A673 (cell line): ENCODE results near the gene POLE2.

Experiments
- EZH2 ChIP-seq: fragments of 200-600 bp; sonication (generic); IDR thresholded peaks from 2 replicates; pipeline ENCODE4 v1.6.1; 2017; ENCODE audit warnings: borderline replicate concordance, low read depth, mild to moderate bottlenecking, mixed read lengths, antibody characterized with exemption, low read length; ENCODE audit not compliant: poor library complexity, severe bottlenecking
- TF ChIP-seq, protein P1 (sequence below): fragments of 300-800, 200-600 bp; sonication (generic); conservative IDR thresholded peaks from 2 replicates; pipeline ENCODE4 v1.5.1; 2017; ENCODE audit warnings: low read depth, mild to moderate bottlenecking, antibody characterized with exemption, low read length, moderate library complexity, mixed read lengths

DNA sequence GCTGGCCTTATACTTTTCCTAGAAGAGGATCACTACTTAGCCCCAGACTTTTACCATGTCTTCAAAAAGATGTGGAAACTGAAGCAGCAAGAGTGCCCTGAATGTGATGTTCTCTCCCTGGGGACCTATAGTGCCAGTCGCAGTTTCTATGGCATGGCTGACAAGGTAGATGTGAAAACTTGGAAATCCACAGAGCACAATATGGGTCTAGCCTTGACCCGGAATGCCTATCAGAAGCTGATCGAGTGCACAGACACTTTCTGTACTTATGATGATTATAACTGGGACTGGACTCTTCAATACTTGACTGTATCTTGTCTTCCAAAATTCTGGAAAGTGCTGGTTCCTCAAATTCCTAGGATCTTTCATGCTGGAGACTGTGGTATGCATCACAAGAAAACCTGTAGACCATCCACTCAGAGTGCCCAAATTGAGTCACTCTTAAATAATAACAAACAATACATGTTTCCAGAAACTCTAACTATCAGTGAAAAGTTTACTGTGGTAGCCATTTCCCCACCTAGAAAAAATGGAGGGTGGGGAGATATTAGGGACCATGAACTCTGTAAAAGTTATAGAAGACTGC is 65.9 kb downstream of the POLE2 start:
- TF ChIP-seq, protein P1, sequence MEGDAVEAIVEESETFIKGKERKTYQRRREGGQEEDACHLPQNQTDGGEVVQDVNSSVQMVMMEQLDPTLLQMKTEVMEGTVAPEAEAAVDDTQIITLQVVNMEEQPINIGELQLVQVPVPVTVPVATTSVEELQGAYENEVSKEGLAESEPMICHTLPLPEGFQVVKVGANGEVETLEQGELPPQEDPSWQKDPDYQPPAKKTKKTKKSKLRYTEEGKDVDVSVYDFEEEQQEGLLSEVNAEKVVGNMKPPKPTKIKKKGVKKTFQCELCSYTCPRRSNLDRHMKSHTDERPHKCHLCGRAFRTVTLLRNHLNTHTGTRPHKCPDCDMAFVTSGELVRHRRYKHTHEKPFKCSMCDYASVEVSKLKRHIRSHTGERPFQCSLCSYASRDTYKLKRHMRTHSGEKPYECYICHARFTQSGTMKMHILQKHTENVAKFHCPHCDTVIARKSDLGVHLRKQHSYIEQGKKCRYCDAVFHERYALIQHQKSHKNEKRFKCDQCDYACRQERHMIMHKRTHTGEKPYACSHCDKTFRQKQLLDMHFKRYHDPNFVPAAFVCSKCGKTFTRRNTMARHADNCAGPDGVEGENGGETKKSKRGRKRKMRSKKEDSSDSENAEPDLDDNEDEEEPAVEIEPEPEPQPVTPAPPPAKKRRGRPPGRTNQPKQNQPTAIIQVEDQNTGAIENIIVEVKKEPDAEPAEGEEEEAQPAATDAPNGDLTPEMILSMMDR, result no peak
- no peak for TF ChIP-seq EZH2
